Measurements from ENCODE around the gene BOC. TPM values are rescaled to one million over a fixed set of nuclear protein-coding genes. Genes with fewer than 3 reads are reported as not detected.

Gene BOC
- total and polyA plus RNA-seq, 2 of the 8 experiments (the other 6 are each of a cell fraction or from before 2014, with no cell fraction given) = 6.9 to 9.3 TPM

DNA sequence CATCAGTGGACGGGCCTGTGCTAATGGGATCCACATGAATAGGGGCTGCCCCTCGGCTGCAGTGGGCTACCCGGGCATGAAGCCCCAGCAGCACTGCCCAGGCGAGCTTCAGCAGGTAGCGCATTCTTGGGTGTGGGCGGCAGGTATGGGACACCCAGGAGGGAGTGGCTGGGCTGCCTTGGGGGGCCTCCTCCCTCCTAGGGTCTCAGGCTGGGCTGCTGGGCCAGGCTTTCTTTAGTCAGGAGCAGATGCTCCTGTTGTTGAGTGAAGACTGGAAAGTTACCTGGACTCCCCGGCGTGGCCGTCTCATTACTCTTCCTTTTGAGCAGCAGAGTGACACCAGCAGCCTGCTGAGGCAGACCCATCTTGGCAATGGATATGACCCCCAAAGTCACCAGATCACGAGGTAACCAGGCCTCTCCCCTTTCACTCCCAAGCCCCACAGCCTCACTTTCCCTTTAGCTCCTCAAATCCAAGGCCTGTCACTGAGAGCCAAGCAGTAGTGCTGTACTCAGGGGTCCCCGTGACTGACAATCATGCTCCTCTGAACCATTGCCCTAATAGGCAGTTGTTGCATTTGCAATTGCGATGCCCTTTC, 73.2 kb downstream of the BOC start:
- H3K9me3 ChIP-seq (ENCODE audit: insufficient read depth in 2 of 2, low read depth in 1 of 2, low read length in 1 of 2) = no peaks in the 10 kb centered on the region
- no peak overlapping the region for H2BK120ac ChIP-seq (replicated peaks; ENCODE audit: low read depth, low read length)
- no peaks in the 10 kb centered on the region for H3K79me1 ChIP-seq (ENCODE audit: low read depth, low read length)
- no peak overlapping the region for H2AK5ac ChIP-seq (ENCODE audit: low read depth, low read length)
- H3K27me3 ChIP-seq (replicated peaks in 1 of 4; ENCODE audit: control insufficient read depth in 3 of 4, extremely low read depth in 1 of 4, insufficient read depth in 3 of 4, low read length in 3 of 4) = no peaks in the 10 kb centered on the region
- H2BK5ac ChIP-seq (ENCODE audit: low read depth, low read length) = no peak overlapping the region
- H2BK15ac ChIP-seq (ENCODE audit: low read length) = no peak overlapping the region
- H3K27ac ChIP-seq (ENCODE audit: low read depth, low read length) = no peak overlapping the region
- no peaks in the 10 kb centered on the region for H3K23me2 ChIP-seq (ENCODE audit: low read depth, low read length)
- no peak overlapping the region for H3K23ac ChIP-seq (ENCODE audit: insufficient read length)
- no peak overlapping the region for H3K14ac ChIP-seq (ENCODE audit: insufficient read length)
- no peaks in the 10 kb centered on the region for H3K79me2 ChIP-seq (ENCODE audit: control insufficient read depth in 1 of 2, insufficient read depth in 2 of 2, low read length in 2 of 2)
- H3K4ac ChIP-seq (replicated peaks; ENCODE audit: insufficient read length, low read depth, low read length) = no peak overlapping the region
- H3K36me3 ChIP-seq (ENCODE audit: control insufficient read depth in 2 of 4, insufficient read depth in 4 of 4, low read length in 3 of 4) = peaks cover 0 to 4% (median 0%) of the 10 kb centered on the region in 4 experiments; a peak in 3 of 8 replicates
- 85% methylated on average over 12 of the region's 12 CpGs; no CpG with 5 or more reads in 1 of the 2 experiments for WGBS, 2 experiments (ENCODE audit: extremely low coverage in 1 of 2, insufficient coverage in 1 of 2, insufficient read length in 1 of 2, insufficient replicate concordance in 2 of 2, low coverage in 1 of 2, low lambda C conversion rate in 2 of 2, missing lambda C conversion rate in 1 of 2)
- H4K20me1 ChIP-seq (replicated peaks in 1 of 2; ENCODE audit: control insufficient read depth in 1 of 2, insufficient read depth in 2 of 2, low read length in 2 of 2) = no peaks in the 10 kb centered on the region
- no peak overlapping the region for H2BK12ac ChIP-seq (ENCODE audit: low read depth, low read length)
- DNase-seq (ENCODE audit: low read depth in 1 of 2, low spot score in 2 of 2) (no peak), FAIRE-seq (no peak)
- H3K9ac ChIP-seq (replicated peaks in 1 of 4; ENCODE audit: extremely low read depth in 1 of 4, low read depth in 3 of 4, low read length in 3 of 4) = no peak overlapping the region
- no peak overlapping the region for H3K4me2 ChIP-seq (ENCODE audit: insufficient read depth in 1 of 2, low read depth in 2 of 2, low read length in 2 of 2)
- no peak overlapping the region for H3K56ac ChIP-seq (replicated peaks; ENCODE audit: insufficient read length, low read depth, low read length)
- H4K8ac ChIP-seq (ENCODE audit: extremely low read depth, insufficient read depth, low read length) = no peak overlapping the region
- ChIA-PET POLR2A (ENCODE audit: partially characterized antibody) (no interaction called here), CTCF (ENCODE audit: partially characterized antibody) (interaction anchor here (0.6 to 7.8 kb wide), 6 partner anchors 19 to 249 kb away, joined by 3 to 108 read pairs (median 4); no protein-coding TSS in a partner anchor)
- H3K18ac ChIP-seq (ENCODE audit: extremely low read depth, low read length) = no peak overlapping the region
- no peak overlapping the region for H2AFZ ChIP-seq (ENCODE audit: low read length)
- H2BK20ac ChIP-seq (ENCODE audit: low read length) = no peak overlapping the region
- no peak overlapping the region for H3K4me3 ChIP-seq (ENCODE audit: extremely low read depth in 1 of 4, insufficient read depth in 2 of 4, low read depth in 3 of 4, low read length in 4 of 4)
- no peak overlapping the region for H4K5ac ChIP-seq (ENCODE audit: insufficient read length, low read depth, low read length)
- H3K4me1 ChIP-seq (replicated peaks in 1 of 4; ENCODE audit: control insufficient read depth in 3 of 4, insufficient read depth in 4 of 4, low read length in 3 of 4) = 0 out of 7 replicates have a peak, but pooled peaks cover 0 to 2% (median 0%) of the 10 kb centered on the region in 4 experiments
- TF ChIP-seq RAD21 (IDR thresholded peaks at IDR 0.05 in 1 of 2, conservative IDR thresholded peaks at IDR 0.05 in 1 of 2; ENCODE audit: low read depth in 2 of 2, low read length in 2 of 2) = no peak
- no peak for TF ChIP-seq MAFK (IDR thresholded peaks at IDR 0.05; ENCODE audit: low read depth, low read length)
- no peak for TF ChIP-seq CEBPB (IDR thresholded peaks at IDR 0.05; ENCODE audit: low read depth, low read length)
- no peak for TF ChIP-seq POLR2AphosphoS5 (IDR thresholded peaks at IDR 0.05; ENCODE audit: low read depth, low read length)
- TF ChIP-seq KDM1A (IDR thresholded peaks at IDR 0.05; ENCODE audit: borderline replicate concordance, low read length) = no peak
- no peak for TF ChIP-seq CBX8 (IDR thresholded peaks at IDR 0.05; ENCODE audit: borderline replicate concordance, low read depth, low read length)
- no peak for TF ChIP-seq EGR1 (IDR thresholded peaks at IDR 0.05; ENCODE audit: borderline replicate concordance, low read depth, low read length)
- TF ChIP-seq SRF (IDR thresholded peaks at IDR 0.05; ENCODE audit: low read depth, low read length) = no peak
- TF ChIP-seq SIX5 (IDR thresholded peaks at IDR 0.05; ENCODE audit: low read depth, low read length) = no peak
- TF ChIP-seq TAF7 (optimal IDR thresholded peaks at IDR 0.05; ENCODE audit: borderline replicate concordance, low read depth, low read length) = no peak
- no peak for TF ChIP-seq SP1 (IDR thresholded peaks at IDR 0.05; ENCODE audit: low read depth, low read length)
- TF ChIP-seq FOSL1 (IDR thresholded peaks at IDR 0.05; ENCODE audit: insufficient read depth, low read depth, low read length) = no peak
- no peak overlapping the region for H4K91ac ChIP-seq (replicated peaks; ENCODE audit: insufficient read length, low read length)
